Mesothelial cell of epicardium (in vitro differentiated cells): ENCODE measurements around the gene MGAT5B. TPM values are rescaled to one million over a fixed set of nuclear protein-coding genes. Genes with fewer than 3 reads are reported as not detected.

Experiments
- DNase-seq, 2 experiments: peaks; one replicate each; pipeline ENCODE4 v3.0.0; 2021; ENCODE audit warnings: low spot score in 2 of 2; ENCODE audit not compliant: unreplicated experiment in 2 of 2
- H3K27ac Mint-ChIP-seq: 2 replicates; pipeline ENCODE4 v1.8.0; 2021; ENCODE audit warnings: mixed read lengths
- H3K27me3 Mint-ChIP-seq: 2 replicates; pipeline ENCODE4 v1.8.0; 2021; ENCODE audit warnings: low read depth, mixed read lengths
- H3K36me3 Mint-ChIP-seq: 2 replicates; pipeline ENCODE4 v1.8.0; 2021; ENCODE audit warnings: mixed read lengths
- H3K4me1 Mint-ChIP-seq: 2 replicates; pipeline ENCODE4 v1.8.0; 2021; ENCODE audit warnings: mixed read lengths
- H3K4me3 Mint-ChIP-seq: 2 replicates; pipeline ENCODE4 v1.8.0; 2021; ENCODE audit warnings: mild to moderate bottlenecking, moderate library complexity, mixed read lengths
- H3K9me3 Mint-ChIP-seq: 2 replicates; pipeline ENCODE4 v1.8.0; 2021; ENCODE audit warnings: mixed read lengths
- total RNA-seq: library from RNA; stranded (reverse); gene quantifications from 3 replicates; pipeline ENCODE4 v1.2.1, GENCODE V29; 2021
- TF ChIP-seq, protein P1 (sequence below): fragments of 200-600 bp; sonication (generic); IDR thresholded peaks from one replicate; pipeline ENCODE4 v1.5.0; 2021; ENCODE audit warnings: antibody characterized with exemption; ENCODE audit not compliant: unreplicated experiment

Gene MGAT5B
- total RNA-seq, 1 donor from 2014 or later: 0.78 TPM

DNA sequence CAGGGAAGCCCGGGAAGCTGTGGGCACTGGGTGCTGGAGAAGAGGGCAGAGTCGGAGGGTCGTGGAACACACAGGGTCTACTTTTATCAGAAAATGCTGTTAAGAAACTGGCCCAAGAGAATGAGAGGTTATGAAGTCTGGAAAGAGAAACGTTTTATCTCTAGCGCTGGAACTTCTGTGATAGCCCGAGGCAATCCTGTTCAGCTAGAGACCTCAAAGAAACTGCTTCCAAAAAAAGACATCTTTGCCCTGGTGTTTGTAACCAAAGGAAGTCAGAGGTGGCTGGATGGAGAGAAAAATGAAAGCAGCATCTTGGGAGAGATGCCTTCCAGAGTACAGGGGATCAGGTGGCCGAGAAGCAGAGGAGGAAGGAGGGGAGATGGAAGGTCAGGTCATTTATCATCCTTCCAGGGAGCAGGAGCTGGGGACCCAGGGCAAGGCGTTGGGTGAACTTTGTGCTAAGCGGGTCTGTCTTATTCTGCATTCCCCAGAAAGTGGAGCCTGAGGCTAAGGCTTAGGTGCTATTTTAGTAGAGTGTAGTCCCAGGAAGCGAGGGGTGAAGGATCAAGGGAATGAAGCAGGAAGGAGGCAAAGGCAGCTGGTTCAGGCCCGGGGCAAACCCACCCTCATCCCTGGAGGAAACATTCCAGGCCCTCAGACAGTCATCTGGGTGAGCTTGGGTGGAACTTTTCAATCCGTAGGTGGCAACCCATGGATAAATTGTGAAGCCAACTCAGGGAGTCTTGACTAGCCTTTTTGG, 66.5 kb downstream of the MGAT5B start:
- Mint-ChIP-seq H3K36me3 (no peaks in the 10 kb centered on the region), H3K4me1 (peaks cover 7% of the 10 kb centered on the region), H3K9me3 (no peaks in the 10 kb centered on the region), H3K4me3 (no peak overlapping the region), H3K27ac (no peak overlapping the region), H3K27me3 (peaks cover 14% of the 10 kb centered on the region)
- no peak for DNase-seq
- TF ChIP-seq, protein P1, sequence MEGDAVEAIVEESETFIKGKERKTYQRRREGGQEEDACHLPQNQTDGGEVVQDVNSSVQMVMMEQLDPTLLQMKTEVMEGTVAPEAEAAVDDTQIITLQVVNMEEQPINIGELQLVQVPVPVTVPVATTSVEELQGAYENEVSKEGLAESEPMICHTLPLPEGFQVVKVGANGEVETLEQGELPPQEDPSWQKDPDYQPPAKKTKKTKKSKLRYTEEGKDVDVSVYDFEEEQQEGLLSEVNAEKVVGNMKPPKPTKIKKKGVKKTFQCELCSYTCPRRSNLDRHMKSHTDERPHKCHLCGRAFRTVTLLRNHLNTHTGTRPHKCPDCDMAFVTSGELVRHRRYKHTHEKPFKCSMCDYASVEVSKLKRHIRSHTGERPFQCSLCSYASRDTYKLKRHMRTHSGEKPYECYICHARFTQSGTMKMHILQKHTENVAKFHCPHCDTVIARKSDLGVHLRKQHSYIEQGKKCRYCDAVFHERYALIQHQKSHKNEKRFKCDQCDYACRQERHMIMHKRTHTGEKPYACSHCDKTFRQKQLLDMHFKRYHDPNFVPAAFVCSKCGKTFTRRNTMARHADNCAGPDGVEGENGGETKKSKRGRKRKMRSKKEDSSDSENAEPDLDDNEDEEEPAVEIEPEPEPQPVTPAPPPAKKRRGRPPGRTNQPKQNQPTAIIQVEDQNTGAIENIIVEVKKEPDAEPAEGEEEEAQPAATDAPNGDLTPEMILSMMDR: no peak

DNA sequence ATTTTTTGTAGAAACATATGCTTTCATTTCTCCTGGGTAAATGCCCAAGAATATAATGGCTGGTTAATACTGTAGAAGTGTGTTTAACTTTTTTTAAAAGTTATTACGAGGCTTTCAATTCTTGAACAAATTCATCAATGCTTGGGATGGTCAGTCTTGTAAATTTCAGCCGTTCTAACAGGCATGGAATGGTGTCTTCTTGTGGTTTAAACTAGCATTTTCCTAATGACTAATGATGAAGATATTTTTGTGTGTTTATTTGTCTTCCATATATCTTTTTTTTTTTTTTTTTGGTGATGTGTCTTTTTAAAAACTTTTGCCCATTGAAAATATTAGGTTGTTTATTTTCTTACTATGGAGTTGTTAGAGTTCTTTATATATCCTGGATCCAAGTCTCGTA, 67.1 kb downstream of the MGAT5B start:
- H3K4me1 Mint-ChIP-seq: peaks cover 7% of the 10 kb centered on the region
- TF ChIP-seq, protein P1: no peak
- DNase-seq: no peak

DNA sequence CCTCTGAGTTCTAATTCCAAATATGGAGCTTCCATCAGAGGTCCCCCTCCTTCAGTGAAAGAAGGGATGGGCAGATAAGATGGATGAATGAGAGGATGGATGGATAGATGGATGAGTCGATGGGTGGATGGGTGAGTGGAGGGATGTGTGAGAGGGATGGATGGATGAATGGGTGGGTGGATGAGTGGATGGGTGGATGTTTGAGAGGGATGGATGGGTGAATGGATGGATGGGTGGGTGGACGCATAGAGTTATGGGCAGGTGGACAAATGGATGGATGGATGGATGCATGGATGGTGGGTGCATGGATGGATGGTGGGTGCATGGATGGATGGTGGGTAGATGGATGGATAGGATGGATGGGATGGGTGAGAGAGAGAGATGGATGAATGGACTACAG, 69.0 kb downstream of the MGAT5B start:
- TF ChIP-seq, protein P1: no peak
- peaks cover 7% of the 10 kb centered on the region for H3K4me1 Mint-ChIP-seq
- no peaks in the 10 kb centered on the region for H3K36me3 Mint-ChIP-seq

More for the DNA sequence above, 67.1 kb downstream of the MGAT5B start:
- Mint-ChIP-seq H3K9me3 (no peaks in the 10 kb centered on the region), H3K27ac (no peak overlapping the region), H3K4me3 (no peak overlapping the region), H3K36me3 (no peaks in the 10 kb centered on the region), H3K27me3 (peaks cover 12% of the 10 kb centered on the region)

DNA sequence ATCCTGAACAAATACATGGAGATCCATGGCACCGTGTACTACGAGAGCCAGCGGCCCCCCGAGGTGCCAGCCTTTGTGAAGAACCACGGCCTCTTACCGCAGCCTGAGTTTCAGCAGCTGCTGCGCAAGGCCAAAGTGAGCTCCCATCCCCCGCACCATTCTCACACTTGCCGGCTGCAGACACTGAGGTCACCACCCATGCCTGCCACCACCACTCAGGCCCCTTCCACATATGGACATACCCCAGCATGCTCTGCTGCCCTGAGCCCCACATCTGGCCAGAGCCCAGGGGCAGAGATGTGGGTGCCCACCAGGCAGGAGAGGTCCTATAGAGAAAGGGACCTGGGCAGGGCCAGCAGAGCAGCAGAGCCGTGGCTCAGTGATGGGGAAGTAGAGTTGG, 69.8 kb downstream of the MGAT5B start:
- Mint-ChIP-seq H3K27me3 (peaks cover 5% of the 10 kb centered on the region), H3K4me3 (no peak overlapping the region), H3K4me1 (peaks cover 7% of the 10 kb centered on the region), H3K27ac (no peak overlapping the region), H3K36me3 (no peaks in the 10 kb centered on the region), H3K9me3 (no peaks in the 10 kb centered on the region)
- DNase-seq: no peak
- TF ChIP-seq, protein P1: no peak

More for the DNA sequence above, 69.0 kb downstream of the MGAT5B start:
- no peak overlapping the region for H3K4me3 Mint-ChIP-seq
- no peaks in the 10 kb centered on the region for H3K9me3 Mint-ChIP-seq
- peaks cover 7% of the 10 kb centered on the region for H3K27me3 Mint-ChIP-seq
- DNase-seq: no peak
- no peak overlapping the region for H3K27ac Mint-ChIP-seq

DNA sequence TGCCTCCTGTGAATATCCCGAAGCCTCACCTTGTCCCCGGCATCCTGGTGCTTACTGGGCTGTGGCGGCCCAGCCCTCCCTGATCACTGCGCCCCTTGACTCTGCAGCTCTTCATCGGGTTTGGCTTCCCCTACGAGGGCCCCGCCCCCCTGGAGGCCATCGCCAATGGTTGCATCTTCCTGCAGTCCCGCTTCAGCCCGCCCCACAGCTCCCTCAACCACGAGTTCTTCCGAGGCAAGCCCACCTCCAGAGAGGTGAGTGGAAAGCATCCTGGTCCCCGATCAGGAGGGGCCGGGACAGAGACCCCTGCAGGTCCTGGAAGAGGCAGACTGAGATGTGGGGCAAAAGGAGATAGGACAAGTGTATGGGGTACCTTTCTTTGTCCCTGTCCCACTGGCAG, 72.1 kb downstream of the MGAT5B start:
- H3K27me3 Mint-ChIP-seq: peaks cover 3% of the 10 kb centered on the region
- H3K4me1 Mint-ChIP-seq: no peaks in the 10 kb centered on the region
- no peak for DNase-seq
- H3K27ac Mint-ChIP-seq: no peak overlapping the region
- H3K9me3 Mint-ChIP-seq: no peaks in the 10 kb centered on the region
- H3K4me3 Mint-ChIP-seq: no peak overlapping the region
- TF ChIP-seq, protein P1: no peak
- H3K36me3 Mint-ChIP-seq: no peaks in the 10 kb centered on the region
